Mucosa of rectum (tissue), 2 donors: ENCODE data around the gene SAMD3.
"Not testable (repeated sequence)": the region's sequence is repeated elsewhere in the genome, so short reads cannot be mapped to it uniquely, and the experiment has no call there.

Source experiments
- H3K27ac ChIP-seq, 2 donors: one replicate each; pipeline ENCODE4 v1.7.0; 2013; ENCODE audit warnings: inconsistent platforms in 2 of 2, low read depth in 2 of 2, low read length in 2 of 2
- H3K27me3 ChIP-seq, 2 donors: one replicate each; pipeline ENCODE4 v1.7.0; 2013; ENCODE audit warnings: low read length in 2 of 2; ENCODE audit not compliant: control insufficient read depth in 2 of 2, insufficient read depth in 2 of 2
- H3K36me3 ChIP-seq, 2 donors: one replicate each; pipeline ENCODE4 v1.7.0; 2013; ENCODE audit warnings: low read length in 2 of 2; ENCODE audit not compliant: control insufficient read depth in 2 of 2, insufficient read depth in 2 of 2
- H3K4me1 ChIP-seq, 2 donors: one replicate each; pipeline ENCODE4 v1.7.0; 2013; ENCODE audit warnings: low read length in 2 of 2, mild to moderate bottlenecking in 1 of 2; ENCODE audit not compliant: control insufficient read depth in 2 of 2, insufficient read depth in 2 of 2
- H3K4me3 ChIP-seq, 2 donors: one replicate each; pipeline ENCODE4 v1.7.0; 2013; ENCODE audit warnings: low read length in 2 of 2
- H3K9ac ChIP-seq, 2 donors: one replicate each; pipeline ENCODE4 v1.7.0; 2013; ENCODE audit warnings: low read length in 2 of 2, low read depth in 1 of 2, mild to moderate bottlenecking in 1 of 2
- H3K9me3 ChIP-seq, 2 donors: one replicate each; pipeline ENCODE4 v1.7.0; 2013; ENCODE audit warnings: low read length in 2 of 2; ENCODE audit not compliant: control insufficient read depth in 2 of 2
- donor health status: healthy.
- donor health status: Normal muscosa, but diverticular disease.

Gene SAMD3

DNA sequence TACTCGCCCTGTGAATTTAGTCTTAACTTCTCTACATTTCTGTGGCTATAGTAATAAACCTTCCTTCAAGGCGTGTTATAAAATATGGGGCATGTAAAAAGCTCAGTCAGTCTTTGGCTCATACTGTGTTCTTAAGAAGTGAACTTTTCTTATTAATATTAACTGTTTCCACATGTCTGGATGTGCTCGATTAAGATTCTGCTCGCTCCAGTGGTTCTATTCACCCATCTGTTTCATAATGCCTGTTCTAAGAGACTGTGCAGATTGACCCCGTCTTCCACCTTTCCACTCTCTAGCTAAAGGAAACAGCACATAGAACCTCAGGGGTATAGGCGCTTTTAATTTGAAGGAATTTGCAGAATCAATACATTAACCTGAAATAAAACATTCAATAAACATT lies 104.5 kb downstream of the SAMD3 start:
- Histone ChIP-seq H3K27me3 (no peaks in the 10 kb centered on the region), H3K27ac (no peak overlapping the region), H3K36me3 (peaks cover 0 to 2% of the 10 kb centered on the region in 2 donors), H3K4me1 (peaks cover 0 to 2% of the 10 kb centered on the region in 2 donors), H3K4me3 (no peak overlapping the region), H3K9me3 (no peaks in the 10 kb centered on the region), H3K9ac (no peak overlapping the region)

DNA sequence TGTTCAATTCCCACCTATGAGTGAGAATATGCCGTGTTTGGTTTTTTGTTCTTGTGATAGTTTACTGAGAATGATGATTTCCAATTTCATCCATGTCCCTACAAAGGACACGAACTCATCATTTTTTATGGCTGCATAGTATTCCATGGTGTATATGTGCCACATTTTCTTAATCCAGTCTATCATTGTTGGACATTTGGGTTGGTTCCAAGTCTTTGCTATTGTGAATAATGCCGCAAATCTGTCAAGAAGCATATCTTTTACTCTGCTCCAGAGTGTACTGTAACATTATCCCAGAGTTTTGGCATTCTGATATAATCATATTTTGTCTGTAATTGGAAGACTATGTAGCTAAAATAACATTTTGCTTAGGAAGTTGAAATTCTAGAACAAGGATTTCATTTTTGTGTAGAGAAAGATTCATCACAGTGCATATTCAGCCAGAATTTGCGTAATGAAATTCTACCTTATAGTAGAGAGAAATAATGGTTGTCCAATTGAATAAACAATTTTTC lies 105.5 kb downstream of the SAMD3 start:
- H3K4me3 ChIP-seq, H3K27ac ChIP-seq, H3K4me1 ChIP-seq, H3K9ac ChIP-seq, H3K36me3 ChIP-seq, H3K9me3 ChIP-seq, H3K27me3 ChIP-seq: not testable (repeated sequence)

DNA sequence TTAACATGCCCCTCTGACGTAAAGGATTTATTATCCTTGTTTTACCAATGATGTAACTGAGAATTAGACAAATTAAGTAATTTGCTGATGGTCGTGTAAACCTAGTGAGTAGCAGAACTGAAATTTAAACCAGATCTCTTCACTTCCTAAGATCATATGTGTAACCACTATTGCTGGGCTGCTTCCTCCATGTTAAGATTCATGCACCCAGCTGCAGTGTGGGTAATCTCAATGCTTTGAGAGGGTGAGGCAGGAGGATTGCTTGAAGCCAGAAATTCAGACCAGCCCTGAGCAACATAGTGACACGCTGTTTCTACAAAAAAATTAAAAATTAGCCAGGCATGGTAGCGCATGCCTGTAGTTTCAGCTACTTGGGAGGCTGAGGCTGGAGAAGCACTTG lies 106.5 kb downstream of the SAMD3 start:
- Histone ChIP-seq H3K4me3 (no peak overlapping the region), H3K27me3 (no peaks in the 10 kb centered on the region), H3K9me3 (no peaks in the 10 kb centered on the region), H3K9ac (no peak overlapping the region), H3K27ac (no peak overlapping the region), H3K4me1 (peaks cover 0 to 2% of the 10 kb centered on the region in 2 donors), H3K36me3 (peaks cover 0 to 2% of the 10 kb centered on the region in 2 donors)

DNA sequence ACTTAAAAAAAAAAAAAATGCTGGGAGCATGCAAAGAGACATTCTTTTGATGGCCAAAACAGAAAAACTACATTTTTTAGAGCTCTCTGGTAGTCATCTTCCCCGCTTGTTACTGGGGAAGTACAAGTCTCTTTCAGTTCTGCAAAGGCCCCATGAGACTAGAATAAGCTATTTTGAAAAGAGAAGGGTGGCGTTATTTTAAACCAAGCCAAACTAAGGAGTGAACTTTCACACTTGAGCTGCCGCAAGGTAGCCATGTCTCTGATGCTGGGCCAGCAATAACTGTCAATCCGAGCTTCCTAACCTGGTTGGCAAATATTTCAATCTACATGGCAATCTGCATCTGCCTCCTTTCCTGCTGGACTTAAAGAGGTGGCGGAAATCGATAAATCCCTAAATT lies 107.7 kb downstream of the SAMD3 start:
- no peaks in the 10 kb centered on the region for H3K27me3 ChIP-seq
- no peak overlapping the region for H3K4me3 ChIP-seq
- H3K9me3 ChIP-seq = no peaks in the 10 kb centered on the region
- no peak overlapping the region for H3K9ac ChIP-seq
- H3K27ac ChIP-seq = no peak overlapping the region
- peaks cover 0 to 2% of the 10 kb centered on the region in 2 donors for H3K4me1 ChIP-seq
- no peaks in the 10 kb centered on the region for H3K36me3 ChIP-seq

DNA sequence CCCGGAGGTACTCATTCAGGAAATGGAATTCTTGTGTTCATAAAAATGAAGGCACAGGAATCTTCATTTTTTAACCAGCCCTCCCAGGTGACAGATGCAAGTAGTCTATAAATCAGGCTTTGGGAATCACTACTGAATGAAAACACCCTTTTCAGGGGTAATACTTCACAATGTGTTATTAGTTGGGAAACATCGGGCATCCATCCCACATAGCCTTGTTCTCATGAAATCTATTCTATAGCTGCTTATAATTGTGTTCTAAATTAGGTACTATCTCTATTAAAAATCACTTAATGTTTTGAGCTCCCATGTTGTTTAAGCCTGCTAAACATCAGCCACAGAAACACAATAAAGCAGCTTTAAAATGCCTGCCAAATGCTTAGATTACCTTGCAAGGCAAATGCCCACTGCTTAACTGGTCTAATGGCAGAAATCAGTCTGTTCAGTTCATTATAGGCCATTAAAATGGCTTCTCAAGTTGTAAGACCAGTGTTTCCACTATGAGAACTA lies 109.5 kb downstream of the SAMD3 start:
- H3K4me1 ChIP-seq = peaks cover 0 to 2% of the 10 kb centered on the region in 2 donors
- H3K9ac ChIP-seq = no peak overlapping the region

DNA sequence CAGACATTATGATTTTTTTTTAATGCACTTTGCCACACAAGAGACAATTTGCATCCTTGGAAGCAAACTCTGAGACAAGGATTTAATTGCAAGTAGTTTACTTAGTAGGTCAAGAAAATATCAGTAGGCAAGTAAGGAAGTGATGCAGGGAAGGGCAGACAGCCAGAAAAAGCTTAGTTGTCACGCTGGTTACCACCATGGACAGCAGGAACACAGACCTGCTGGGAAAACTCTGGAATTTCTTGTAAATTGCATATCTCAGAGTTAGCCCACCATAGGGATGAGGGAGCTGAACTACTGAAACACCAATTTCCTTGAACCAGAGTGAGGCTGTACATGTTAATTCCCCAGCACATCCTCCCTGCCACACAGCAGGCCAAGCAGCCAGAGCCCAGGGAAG lies 111.7 kb downstream of the SAMD3 start:
- H3K27me3 ChIP-seq = no peaks in the 10 kb centered on the region
- H3K36me3 ChIP-seq = peaks cover 0 to 4% of the 10 kb centered on the region in 2 donors
- H3K4me1 ChIP-seq = peaks cover 0 to 2% of the 10 kb centered on the region in 2 donors
- no peak overlapping the region for H3K9ac ChIP-seq
- H3K27ac ChIP-seq = no peak overlapping the region
- no peaks in the 10 kb centered on the region for H3K9me3 ChIP-seq
- H3K4me3 ChIP-seq = no peak overlapping the region

More for the DNA sequence above, 109.5 kb downstream of the SAMD3 start:
- Histone ChIP-seq H3K4me3 (no peak overlapping the region), H3K36me3 (no peaks in the 10 kb centered on the region), H3K27ac (no peak overlapping the region), H3K9me3 (no peaks in the 10 kb centered on the region), H3K27me3 (no peaks in the 10 kb centered on the region)

DNA sequence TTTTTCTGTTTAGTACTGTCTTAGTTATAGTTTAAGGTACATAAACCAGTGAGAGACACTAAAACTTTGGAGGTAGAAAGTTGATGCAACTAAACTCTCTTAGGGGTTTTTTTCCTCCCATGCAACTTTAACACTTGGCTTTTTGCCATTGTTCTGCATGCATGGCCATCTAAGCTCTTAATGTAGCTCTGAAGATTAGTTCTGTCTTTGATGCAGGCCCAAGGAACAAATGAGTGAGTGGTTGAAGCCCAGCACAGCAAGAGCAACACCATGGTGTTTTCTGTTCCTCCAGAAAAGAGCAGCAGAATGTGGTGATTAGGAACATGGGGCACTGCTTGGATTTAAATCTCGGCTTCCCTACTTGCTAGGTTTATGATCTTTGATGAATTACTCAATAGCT lies 115.0 kb downstream of the SAMD3 start:
- no peak overlapping the region for H3K9ac ChIP-seq
- no peaks in the 10 kb centered on the region for H3K27me3 ChIP-seq
- H3K4me3 ChIP-seq = no peak overlapping the region
- peaks cover 0 to 4% of the 10 kb centered on the region in 2 donors for H3K36me3 ChIP-seq
- H3K4me1 ChIP-seq = no peaks in the 10 kb centered on the region
- H3K27ac ChIP-seq = no peak overlapping the region
- H3K9me3 ChIP-seq = no peaks in the 10 kb centered on the region

DNA sequence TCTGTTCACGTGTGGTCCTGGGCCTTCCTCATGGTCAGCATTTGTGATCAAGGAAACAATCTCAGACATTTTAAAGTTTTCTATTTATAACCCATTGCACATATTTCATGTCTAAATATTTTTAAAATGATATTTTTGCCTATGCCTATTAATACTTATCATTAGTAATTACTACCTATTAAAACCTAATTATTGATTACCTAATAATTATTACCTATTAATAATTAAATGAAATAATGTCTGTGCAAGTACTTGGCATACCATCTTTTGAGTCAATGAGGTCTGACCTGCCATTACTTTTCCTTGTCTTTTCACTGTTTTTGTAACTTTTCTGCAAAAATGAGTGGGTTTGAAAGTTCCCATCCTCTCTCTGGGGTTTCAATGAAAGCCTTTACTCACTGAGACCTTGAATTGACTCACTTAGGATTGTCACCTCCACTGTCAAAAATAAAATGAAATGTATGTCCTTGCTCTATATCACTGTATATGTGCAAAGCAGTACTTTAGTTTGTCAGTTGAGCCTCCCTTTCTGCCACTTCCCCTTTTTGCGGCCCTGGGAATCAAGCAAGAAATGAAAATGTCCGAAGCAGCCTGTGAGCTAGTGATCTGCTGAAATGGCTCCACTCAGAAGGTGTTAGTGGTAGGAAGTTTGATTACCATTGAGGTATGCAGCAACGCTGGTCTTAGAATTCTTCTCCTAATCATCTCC lies 116.6 kb downstream of the SAMD3 start:
- Histone ChIP-seq H3K4me3 (no peak overlapping the region), H3K4me1 (no peaks in the 10 kb centered on the region), H3K9me3 (no peaks in the 10 kb centered on the region), H3K9ac (no peak overlapping the region), H3K27ac (no peak overlapping the region), H3K27me3 (no peaks in the 10 kb centered on the region), H3K36me3 (peaks cover 4 to 6% of the 10 kb centered on the region in 2 donors)

DNA sequence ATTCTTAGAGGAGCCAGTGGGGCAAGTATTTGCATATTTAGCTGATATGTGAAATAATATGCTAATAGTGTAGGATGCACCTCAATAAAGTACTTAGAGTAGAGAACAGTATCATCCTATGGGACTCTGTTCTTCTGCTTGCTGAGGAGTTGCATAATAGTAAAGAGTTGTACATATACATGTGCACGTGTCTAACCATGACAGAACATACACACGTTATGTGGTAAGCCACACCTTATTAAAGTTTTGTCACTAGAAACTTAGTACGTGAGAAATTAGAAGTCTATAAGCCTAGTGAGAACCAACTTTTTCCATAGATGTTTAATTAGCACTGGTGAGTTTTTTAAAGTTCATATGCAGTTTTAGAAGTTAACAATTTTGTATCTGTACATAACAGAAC lies 123.6 kb downstream of the SAMD3 start:
- Histone ChIP-seq H3K27ac (no peak overlapping the region), H3K4me3 (no peak overlapping the region), H3K9ac (no peak overlapping the region), H3K36me3 (peaks cover 6 to 13% of the 10 kb centered on the region in 2 donors), H3K4me1 (no peaks in the 10 kb centered on the region), H3K27me3 (no peaks in the 10 kb centered on the region), H3K9me3 (no peaks in the 10 kb centered on the region)

DNA sequence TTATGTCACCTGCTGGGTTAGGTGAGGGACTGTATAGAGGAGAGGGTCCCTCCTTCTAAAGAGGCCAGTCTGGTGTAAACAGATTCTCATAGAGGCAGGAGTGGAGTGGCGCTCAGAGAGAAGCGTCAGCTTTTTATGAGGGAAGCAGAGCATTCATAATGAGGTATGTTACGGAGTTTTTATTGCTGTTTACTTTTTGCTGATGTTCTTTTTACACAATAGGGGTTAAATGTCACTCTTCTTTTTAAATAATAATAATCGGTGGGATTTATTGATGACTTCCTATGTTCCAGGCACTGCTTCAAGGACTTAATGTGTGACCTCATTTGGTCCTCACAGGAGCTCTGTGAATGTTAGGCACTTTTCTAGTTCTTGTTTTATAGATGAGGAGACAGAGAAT lies 124.4 kb downstream of the SAMD3 start:
- Histone ChIP-seq H3K27ac (no peak overlapping the region), H3K4me1 (no peaks in the 10 kb centered on the region), H3K27me3 (no peaks in the 10 kb centered on the region), H3K9ac (no peak overlapping the region), H3K36me3 (peaks cover 6 to 15% of the 10 kb centered on the region in 2 donors), H3K4me3 (no peak overlapping the region), H3K9me3 (no peaks in the 10 kb centered on the region)
